GM13976 (cell line): ENCODE data around the gene TNIP3.

Source experiments
- DNase-seq: peaks from one replicate; pipeline ENCODE4 v3.0.0; 2012; ENCODE audit warnings: low spot score
- in situ Hi-C: fragments of 300-500 bp; cut with MboI; formaldehyde crosslinking; loops from one replicate; pipeline ENCODE4 v1.12.0; 2022; ENCODE audit warnings: low sequenced_read_pairs, mixed read lengths, inconsistent platforms; ENCODE audit not compliant: unreplicated experiment
- TF ChIP-seq, protein P1 (sequence below): IDR thresholded peaks from 2 replicates; pipeline ENCODE4 v1.5.1; 2012; ENCODE audit warnings: borderline replicate concordance, mild to moderate bottlenecking; ENCODE audit not compliant: insufficient read depth; ENCODE audit errors: extremely low read depth, missing control alignments, control extremely low read depth

TNIP3 gene

DNA sequence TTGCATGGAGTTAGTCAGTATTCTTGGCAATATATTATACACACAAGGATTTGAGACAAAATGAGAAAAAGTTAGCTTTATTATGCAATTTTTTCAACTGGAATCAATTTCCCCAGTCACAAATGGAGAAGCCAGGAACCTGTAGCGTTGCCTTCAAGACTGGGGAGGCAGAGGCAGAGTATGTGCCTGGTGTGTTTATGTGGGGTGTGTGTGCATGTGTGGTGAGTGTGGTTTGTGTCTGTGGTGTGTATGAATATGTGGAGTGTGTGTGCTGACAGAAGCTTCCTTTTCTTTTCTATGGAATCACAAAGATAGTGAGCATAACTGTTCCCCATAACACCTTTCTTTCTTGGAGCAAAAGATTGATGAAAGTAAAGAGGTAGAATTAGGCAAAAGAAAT lies 37.0 kb downstream of the TNIP3 start:
- DNase-seq = no peak
- in situ Hi-C loops = no loop called here
- TF ChIP-seq, protein P1, sequence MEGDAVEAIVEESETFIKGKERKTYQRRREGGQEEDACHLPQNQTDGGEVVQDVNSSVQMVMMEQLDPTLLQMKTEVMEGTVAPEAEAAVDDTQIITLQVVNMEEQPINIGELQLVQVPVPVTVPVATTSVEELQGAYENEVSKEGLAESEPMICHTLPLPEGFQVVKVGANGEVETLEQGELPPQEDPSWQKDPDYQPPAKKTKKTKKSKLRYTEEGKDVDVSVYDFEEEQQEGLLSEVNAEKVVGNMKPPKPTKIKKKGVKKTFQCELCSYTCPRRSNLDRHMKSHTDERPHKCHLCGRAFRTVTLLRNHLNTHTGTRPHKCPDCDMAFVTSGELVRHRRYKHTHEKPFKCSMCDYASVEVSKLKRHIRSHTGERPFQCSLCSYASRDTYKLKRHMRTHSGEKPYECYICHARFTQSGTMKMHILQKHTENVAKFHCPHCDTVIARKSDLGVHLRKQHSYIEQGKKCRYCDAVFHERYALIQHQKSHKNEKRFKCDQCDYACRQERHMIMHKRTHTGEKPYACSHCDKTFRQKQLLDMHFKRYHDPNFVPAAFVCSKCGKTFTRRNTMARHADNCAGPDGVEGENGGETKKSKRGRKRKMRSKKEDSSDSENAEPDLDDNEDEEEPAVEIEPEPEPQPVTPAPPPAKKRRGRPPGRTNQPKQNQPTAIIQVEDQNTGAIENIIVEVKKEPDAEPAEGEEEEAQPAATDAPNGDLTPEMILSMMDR = no peak

DNA sequence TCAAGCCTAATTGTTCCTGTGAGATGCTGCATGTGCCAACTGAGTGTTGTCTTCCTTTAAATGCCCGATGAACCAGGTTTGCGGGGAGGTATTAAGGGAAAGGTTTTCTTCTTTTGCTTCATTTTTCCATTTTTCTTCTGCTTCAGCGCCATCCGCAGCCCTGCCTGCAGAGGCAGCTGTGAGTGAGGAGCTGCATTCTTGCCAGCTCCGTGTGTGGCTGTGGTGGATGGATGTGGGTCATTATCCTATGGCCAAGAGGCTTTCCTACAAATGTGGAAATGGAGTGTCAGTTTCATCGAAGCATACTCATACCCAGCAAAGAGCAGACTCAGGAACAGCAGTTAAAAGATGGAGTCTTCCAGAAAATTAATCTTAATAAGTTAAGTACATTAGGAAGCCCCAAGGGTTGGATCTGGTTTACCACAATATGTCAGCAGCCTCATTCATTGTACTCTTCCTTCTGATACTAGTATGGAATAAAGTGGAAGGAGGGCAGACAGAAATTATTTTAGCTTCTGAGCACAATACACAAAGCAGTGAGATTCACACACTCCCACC lies 37.6 kb downstream of the TNIP3 start:
- in situ Hi-C loops = no loop called here
- TF ChIP-seq, protein P1 = no peak
- DNase-seq = no peak

GRCh38 chr4:121125498-121125885 lies 38.6 kb downstream of the TNIP3 start:
- TF ChIP-seq, protein P1 = no peak
- in situ Hi-C loops = no loop called here
- DNase-seq = no peak

DNA sequence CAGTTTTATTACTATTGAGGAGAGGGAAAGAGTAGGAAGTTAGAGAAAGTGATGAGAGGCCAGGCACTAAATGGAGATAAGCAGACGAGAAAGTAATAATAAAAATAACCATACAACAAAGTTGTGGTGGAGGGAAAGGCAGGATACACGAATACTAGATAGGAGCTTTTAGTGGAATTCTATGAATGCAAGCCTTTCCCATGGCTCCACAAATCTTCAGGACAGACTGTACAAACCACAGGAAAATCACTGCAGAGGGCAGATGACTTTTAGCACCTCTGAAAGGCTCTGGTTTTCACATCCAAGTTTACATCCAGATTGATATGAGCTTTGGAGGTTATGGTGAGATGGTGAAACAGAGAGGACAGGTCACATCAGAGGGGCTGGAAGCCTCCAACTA lies 41.5 kb downstream of the TNIP3 start:
- in situ Hi-C loops = loop anchor here (25.0 kb wide), 1 partner anchor 960 kb away; no protein-coding TSS in a partner anchor

DNA sequence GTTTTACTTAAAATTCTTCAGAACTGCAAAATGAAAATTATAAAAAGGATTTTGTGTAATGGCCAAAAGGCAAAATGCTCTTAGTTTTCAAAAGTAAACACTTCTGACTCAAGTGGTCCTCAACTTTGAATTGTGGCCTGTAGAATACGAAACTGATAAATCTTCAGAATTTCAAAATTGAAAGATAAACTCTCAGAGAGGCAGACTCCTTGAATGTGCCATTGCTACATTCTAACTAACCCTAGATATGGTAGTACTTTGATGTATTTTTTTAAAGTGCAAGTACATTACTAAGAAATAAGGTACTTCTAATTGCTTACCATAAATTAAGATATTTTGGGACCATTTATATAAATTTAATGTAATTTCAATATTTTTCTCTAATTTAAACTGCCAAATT lies 44.4 kb downstream of the TNIP3 start:
- TF ChIP-seq, protein P1 = no peak
- in situ Hi-C loops = loop anchor here (25.0 kb wide), 1 partner anchor 957 kb away; no protein-coding TSS in a partner anchor
- no peak for DNase-seq

More for the DNA sequence above, 41.5 kb downstream of the TNIP3 start:
- TF ChIP-seq, protein P1 = no peak
- no peak for DNase-seq

- TF ChIP-seq, protein P1 = no peak
Measured at GRCh38 chr4:121118344-121118743, 45.8 kb downstream of the TNIP3 start.

DNA sequence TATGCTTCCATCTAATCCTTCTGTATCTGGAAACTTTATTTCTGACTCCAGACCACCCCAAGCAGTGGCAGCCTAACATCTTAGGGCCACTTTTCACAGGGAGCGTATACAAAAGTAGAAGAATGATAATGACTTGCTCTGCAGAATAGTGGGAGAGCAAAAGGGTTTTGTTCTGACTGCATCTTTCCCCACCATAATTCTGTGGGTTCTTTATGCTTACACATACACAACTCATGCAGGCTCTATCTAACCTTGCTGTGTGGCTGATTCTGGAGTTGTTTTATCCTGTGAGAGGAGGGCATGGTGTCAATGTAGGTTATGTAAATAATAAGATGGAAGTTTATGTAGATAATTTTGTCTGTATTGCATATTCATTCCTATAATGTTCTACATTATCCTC lies 49.4 kb downstream of the TNIP3 start:
- TF ChIP-seq, protein P1 = no peak
- in situ Hi-C loops = loop anchor here (25.0 kb wide), 1 partner anchor 952 kb away; no protein-coding TSS in a partner anchor

More at GRCh38 chr4:121118344-121118743, 45.8 kb downstream of the TNIP3 start:
- no peak for DNase-seq
- in situ Hi-C loops = loop anchor here (25.0 kb wide), 1 partner anchor 956 kb away; no protein-coding TSS in a partner anchor

More for the DNA sequence above, 49.4 kb downstream of the TNIP3 start:
- no peak for DNase-seq
